Right hindlimb (tissue), 1 donor: ENCODE data around the gene TPCN1.

Experiments used
- DNase-seq: peaks from one replicate; pipeline ENCODE4 v3.0.0-alpha.2; 2018

Gene TPCN1

DNA sequence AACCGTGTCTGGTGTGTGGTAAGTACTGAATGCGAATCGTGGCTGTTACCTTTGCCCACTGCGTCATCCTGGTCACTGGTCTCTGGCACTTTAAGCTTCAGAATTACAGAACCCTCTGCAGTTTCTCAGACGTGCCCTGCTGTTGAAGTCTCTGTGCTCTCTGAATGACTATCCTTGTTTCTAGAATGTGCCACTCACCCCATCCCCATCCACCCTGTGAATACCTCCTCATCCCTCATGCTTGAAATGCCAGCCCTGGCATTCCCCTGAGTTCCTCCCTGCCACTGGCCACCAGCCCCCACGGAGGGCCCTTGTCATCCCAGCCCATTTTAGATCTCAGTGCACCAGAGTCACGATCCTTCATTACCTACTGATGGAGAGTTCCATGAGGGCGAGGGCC lies 21.3 kb downstream of the TPCN1 start:
- DNase-seq = no peak

DNA sequence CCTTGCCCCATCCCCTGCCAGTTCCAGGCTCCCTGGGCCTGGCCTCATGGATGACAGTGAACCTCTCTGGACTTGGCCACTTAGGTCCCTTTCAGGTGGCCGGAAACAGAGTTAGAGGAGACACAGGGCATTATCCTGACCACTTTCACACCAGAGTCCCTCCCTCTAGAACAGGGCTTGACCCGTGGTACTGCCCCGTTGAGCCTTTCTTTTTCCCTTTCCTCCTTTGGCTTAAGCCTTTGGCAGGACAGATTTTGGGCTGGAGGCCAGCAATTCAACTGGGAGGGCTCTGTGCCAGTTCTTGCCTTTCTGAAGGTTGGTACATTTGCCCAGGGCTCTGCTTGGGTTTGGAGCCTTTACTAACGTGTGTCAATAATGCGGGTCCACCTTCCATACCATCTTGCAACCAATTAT lies 22.8 kb downstream of the TPCN1 start:
- peak; percentile 74 for DNase-seq

DNA sequence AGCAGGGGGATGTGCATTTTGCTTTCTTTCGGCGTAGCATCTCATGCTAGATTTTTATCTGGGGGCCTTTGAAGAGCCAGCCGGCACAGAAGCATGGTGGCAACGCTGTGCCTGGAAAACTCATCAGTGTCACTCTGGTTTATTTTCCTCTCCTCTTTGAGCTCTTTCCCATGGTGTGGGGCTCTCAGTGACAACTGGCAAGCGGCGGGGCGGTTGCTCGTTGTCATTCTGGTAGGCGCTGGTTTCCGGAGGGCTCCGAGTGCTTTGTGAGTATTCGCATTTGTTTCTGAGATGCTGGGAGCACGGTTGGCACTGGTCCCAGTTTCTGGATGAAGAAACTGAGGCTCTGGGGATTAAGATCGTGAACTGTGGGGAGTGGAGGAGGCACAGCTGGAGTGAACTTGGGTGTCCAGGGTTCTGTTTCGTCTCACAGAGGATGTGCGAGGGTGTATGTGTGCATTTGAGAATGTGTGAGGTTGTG lies 23.3 kb downstream of the TPCN1 start:
- DNase-seq = no peak

DNA sequence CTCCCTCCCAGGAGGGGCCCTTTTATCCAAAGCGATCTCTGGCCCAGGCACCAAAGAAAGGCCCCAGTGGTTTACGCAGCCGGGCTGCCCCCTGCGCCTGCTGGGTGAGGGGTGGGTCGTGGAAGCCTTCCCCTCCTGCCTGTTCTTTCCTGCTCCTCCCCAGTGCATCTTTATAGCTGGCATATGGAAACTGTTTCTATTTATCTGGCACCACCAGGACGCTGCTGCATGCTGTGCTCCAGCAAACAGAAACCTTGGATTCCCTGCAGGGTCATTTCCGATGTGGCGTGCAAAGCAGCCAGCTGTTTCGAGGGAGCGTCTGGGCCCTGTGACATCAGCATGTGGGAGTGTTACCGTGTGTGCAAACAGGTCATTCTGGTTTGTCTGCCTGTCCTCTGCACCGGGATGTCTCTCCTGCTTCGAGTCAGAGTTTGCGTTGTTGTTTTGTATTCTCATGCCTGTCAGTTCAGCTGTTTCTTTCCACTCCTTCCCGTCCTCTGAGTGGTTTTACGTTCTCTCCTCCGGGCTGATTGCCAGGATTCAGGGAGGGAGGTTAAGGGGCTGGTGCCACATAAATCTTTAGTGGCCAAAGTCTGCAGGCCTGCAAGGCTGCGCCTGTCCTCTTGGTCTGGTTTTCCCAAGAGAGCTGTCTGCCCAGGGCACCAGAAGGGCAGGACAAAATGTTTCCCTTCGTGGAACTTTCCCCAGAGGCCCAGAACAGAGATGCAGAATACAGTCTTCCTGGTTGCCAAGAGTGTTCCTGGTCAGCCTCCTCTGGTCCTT lies 24.6 kb downstream of the TPCN1 start:
- DNase-seq = peak; percentile 88

DNA sequence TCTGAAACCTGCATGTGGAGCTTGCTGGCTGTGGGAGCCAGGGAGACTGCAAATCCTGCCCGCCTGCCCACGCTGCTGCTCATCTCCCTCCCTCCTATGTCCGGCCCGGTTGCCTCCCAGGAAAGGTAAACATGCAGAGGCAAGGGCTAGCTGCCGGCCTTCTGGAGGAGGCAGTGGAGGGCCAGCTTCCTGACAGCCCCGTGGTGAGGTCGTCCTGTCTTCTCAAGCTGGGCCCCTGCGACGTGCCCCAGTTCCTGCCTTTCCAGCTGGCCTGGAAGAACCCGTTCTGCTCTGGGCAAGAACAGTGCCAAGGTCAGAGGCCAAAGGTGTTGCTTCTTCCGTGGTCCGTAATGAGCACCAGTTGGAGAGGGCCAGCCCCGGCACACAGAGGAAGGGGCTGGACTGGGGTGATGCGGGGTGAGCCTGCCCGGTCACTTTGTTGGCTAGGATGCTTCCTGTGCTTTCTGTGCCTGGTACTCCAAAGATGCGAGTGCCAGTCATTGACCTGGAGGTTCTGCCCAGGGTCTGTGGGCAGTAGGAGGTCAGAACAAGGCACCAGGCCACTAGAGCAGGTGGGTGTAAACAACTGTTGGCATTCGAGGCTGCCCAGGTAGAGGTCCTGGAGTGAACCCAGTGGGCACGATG lies 25.3 kb downstream of the TPCN1 start:
- no peak for DNase-seq

DNA sequence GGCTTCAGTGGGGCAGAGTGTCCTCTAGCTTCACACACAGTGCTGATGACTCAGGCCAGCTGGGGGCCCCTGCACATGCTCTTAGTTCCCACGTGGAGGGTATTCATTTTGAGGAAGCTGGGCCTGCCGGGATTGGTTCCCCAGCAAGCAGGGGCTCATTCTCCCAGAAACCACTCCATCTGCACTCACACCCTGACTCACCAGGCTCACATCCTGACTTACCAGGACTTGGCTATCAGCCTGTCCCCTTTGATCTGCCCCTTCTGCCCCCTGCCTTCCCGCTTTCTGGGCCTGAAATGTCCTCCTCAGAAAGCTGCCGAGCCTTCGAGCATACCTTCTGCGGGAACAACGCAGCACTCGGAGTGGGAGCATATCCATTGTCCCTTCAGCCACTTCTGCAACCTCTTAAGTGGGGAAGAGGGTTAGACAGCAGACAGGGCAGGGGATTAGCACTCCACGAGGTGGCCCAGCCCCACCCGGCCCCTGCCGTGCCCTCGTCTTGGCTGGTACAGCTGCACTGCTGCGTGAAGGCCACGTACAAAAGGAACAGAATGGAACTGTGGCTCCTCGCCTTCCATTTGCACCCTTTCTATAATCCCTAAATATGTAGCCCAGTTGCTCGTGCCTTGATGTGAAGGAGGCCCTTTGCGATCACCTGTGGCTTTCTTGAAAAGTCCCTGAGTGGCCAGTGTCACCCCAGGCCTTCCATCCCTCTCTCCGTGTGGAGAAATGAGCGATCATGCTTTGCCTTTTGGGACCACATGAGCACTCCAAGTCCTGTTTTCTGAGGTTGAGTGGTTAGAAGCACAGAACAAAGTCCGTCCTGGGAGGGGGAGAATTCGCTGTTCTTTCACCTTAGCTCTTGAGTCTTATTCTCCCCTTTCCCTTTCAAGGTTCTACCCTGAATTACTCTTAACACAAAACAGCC lies 26.1 kb downstream of the TPCN1 start:
- DNase-seq = no peak

DNA sequence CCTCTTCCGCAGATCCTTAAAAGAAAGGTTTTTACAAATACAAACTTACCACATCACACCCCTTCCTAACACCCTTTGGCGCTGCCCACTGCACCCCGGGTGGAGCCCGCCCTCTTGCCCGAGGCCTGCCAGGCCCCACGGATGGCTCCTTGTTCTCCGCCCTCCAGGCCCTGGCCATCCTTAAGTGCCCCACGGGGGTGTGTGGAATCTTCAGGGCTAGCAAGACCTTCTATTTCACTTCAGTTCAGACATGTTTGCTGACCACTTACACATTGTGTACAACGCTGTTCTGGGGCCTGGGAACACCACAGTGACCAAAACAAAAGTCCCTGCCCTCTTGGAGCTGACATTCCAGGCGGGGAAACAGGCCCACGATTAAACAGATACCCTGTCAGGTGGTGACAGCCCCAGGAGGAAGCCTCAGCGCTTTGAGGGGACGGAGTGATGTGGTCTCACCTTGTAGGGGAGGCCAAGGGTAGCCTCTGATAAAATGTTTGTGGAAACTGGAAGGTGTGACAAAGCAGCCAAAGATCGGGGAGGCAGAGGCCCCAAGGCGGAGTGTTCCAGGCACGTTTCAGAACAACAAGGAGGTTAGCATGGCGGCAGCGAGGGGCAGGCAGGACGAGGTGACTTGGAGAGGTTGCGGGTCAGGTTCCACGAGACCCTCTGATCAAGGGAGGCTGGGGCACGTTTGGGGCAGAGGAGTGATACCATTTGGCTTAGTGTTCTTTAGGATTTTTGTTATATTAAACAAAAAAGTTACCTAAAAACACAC lies 27.0 kb downstream of the TPCN1 start:
- DNase-seq = no peak

DNA sequence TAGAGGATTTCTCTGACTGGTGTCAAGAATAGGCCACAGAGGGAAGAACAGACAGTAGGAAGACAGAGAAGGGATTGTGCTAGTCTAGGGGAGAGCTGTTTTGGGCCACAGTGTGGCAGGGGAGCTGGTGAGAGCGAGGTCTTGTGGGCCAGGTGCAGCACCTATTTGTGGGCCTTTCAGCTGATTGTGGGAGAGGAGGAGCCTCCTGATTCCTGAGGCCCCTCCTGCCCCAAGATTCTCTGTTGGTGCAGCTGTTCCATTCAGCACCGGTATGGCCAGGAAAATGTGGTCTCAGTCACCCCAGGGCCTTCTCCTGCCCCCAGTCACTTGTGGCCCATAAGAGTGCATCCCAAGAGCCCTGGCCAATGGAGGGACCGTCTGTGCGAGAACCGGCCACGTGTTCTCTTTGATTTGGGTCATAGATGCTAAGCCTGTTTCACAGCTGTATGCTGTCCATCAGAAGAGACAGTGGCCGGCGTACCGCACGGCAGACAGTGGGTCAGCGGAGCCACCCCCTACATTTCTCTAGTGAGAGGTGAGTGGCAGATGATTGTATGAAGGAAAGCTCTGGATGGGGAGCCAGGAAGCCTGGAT lies 27.7 kb downstream of the TPCN1 start:
- DNase-seq = no peak

DNA sequence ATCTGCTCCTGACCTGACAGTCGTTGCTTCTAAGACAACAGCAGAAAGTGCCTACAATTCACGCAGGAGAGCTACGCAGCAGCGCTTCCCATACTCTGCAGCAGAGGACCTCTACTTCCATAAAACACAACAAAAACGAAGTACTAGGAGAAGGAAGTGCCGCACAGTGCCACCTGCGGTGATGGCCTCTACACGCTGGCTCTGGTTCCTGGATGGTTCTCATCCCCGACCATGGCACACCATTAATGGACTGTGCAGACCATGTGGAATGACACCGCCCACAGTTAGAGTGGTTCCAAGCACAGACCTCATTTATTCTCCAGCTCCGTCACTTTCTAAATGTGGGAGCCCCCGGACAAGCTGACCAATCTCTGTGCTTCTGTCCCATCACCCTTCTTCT lies 28.3 kb downstream of the TPCN1 start:
- DNase-seq = no peak

DNA sequence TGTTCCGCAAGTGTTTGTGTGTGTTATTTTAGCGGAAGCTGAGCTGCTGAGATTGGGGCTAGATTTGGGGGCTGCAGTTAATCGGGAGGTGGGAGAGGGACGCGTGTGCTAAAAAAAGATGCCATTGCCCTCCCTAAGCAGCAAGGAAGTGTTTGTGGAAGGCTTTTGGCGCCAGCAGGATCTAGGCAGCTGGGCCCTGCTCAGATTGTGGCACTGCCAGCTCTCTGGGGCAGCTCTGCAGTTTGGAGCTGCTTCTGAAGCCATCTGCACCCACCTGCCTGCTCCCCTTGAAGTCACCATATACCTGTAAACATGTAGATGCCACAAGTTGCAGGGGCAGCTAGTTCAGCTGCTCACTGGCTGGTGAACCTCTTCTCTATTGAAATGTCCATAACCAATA lies 28.8 kb downstream of the TPCN1 start:
- no peak for DNase-seq

DNA sequence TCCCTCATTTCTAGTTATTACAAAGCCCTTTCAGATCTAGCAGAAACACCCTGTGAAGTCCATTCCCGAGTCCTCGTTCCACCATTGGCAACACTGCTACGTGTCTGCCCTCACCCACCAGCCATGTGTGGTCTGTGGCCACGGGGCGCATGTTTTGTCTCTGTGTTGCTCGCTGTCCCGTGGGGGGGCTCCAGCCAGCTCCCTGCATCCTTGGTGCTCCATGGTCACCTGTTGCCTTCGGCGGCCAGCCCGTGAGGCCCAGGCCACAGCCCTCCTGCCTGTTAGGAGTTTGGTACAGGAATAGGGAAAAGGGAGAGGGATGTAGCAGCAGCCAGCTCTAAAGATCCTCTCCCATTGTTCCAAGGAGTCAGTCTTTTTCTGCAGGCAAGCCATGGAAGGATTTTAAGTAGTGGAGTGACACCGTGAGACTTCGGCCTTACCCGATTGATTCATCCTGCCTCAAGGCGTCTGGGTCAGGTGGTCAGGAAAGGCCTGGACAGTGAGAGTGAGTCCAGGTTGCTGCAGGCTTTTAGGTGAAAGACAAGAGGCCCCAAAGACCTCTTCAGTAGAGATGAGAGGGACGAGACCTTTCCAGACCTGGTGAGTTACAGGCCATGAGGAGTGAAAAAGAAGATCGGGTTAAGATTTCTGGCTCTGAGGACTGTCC lies 30.3 kb downstream of the TPCN1 start:
- no peak for DNase-seq

DNA sequence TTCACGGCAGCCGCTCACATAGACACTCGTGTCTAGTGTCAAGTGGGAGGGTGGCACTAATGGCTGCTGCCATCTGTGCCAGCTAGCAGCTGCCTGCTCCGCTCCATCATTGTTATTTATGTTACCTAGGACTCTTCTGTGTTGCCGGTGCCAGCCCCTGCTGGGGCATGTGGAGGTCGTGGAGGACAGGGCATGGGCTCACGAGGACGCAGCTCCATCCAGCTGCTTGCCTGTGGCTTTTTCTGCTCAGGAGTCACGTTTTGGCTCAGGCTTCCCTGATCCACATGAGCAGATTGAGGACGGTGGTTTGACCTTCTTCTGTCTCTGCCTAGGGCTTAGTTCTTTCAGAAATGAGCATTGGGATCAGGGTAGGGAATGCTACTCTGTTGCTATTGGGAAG lies 31.2 kb downstream of the TPCN1 start:
- DNase-seq = no peak

DNA sequence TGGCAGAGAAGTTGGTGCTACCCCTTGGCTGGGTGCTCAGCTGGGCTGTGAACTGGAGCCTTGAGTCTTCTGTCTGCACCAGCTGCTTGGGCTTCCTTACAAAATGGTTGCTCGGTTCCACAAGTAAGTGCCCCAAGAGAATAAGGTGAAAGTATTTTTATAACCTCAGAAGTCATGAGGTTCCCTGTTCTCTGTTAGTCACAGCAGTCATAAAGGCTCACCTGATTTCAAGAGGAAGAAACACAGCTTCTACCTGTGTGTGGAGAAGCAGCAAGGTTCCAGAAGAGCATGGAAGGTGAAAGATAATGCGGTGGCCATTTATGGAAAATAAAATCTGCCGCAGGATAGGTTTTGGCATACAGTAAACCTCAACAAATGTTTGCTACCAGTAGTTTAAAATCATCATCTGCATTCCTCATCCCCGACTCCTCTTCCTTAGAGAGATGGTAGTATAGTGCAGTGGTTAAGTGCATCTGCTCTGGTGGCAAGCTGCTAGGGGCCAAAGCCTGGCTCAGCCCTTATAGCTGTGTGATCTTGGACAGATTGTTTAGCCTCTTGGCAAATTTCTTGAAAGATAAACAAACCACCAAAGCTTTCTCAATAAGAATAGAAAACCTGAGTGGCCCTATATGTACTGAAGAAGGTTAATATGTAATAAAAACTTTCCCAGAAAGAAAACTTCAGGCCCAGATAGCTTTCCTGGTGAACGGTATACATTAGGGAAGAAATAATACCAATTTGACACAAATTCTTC lies 32.4 kb downstream of the TPCN1 start:
- DNase-seq = no peak

DNA sequence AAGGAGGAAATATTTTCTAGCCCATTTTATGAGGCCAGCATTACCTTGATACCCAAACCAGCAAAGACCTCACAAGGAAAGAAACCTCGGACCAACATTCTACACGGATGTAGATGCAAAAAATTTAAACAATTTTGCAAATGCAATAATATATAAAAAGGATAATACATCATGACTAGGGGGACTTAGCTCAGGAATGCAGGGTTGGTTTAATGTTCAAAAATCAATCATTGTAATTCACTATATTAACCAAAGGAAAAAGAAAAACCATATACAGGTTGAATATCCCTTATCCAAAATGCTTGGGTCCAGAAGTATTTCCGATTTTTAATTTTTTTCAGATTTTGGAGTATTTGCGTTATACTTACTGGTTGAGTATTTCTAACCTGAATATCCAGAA lies 33.0 kb downstream of the TPCN1 start:
- no peak for DNase-seq

DNA sequence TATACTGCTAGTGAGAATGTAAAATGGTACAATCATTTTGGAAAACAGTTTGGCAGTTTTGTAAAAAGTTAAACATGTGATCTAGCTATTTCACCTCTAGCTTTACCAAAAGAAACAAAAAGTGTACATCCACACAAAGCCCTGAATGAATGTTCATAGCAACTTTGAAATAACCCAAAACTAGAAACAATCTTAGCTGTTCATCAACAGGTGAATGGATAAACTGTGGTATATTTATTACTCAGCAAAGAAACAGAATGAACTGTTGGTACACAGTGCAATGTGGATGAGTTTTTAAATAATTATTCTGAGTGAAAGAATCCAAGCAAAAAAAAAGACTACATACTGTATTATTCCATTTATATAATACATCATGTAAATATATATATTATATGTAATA lies 36.3 kb downstream of the TPCN1 start:
- no peak for DNase-seq

DNA sequence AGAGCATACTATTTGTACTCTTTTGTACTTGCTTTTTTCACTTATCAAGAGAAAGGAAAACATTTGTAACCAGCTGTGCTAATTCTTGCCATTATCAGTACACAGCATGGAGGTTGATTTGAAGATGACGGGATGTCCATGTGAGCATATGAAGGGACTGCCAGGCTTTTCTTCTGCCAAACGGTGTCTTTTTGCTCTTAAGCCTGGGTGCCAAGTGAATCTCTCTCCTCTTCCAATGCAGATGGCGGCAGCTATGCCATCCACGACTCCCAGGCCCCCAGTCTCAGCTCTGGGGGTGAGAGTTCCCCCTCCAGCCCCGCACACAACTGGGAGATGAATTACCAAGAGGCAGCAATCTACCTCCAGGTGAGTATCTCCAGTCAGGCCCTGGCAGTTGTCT lies 38.9 kb downstream of the TPCN1 start:
- no peak for DNase-seq

DNA sequence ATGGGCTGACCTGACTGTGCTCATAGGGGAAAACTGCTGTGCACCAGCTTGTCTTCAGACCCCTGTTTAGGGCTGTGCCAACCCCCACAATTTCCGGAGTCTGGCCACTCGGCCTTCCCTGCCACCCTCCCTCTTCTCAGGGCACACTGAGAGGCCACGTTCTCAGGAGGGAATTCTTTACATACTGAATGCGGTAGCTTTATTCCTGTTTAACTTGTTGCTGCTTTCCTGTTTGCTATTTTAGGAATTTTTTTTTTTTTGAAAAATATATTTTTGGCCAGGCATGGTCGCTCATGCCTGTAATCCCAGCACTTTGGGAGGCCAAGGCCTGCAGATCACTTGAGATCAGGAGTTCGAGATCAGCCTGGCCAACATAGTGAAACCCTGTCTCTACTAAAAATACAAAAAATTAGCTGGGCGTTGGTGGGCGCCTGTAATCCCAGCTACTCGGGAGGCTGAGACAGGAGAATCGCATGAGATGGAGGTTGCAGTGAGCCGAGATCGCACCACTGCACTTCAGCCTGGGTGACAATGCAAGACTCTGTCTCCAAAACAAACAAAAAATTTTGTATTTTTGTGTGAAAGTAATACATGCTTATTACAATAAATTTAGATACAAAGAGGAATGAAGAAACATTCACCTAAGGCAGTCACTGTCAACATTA lies 39.5 kb downstream of the TPCN1 start:
- DNase-seq = no peak

DNA sequence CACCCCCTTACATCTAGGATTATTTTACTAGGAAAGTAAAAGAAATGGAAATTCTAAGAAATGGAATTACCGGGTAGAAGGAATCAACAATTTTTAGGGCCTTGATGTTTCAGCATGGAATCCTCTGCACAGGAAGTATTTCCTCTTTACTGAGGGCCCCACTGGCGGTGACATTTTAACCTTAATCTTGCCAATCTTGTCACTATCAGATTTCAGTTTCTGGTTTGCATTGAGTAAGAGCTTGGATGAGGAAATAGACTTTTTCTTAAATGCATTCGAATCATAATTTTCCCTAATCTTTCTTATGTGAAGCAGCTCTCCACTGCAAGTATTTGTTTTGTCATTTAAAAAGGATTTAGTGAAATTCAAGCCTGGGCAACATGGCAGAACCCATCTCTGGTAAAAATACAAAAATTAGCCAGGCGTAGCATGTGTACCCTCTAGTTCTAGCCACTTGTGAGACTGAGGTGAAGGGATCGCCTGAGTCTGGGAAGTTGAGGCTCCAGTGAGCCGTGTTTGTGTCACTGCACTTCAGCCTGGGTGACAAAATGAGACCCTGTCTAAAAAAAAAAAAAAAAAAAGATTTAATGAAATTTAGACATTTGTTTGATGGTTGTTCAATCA lies 40.7 kb downstream of the TPCN1 start:
- DNase-seq = no peak

DNA sequence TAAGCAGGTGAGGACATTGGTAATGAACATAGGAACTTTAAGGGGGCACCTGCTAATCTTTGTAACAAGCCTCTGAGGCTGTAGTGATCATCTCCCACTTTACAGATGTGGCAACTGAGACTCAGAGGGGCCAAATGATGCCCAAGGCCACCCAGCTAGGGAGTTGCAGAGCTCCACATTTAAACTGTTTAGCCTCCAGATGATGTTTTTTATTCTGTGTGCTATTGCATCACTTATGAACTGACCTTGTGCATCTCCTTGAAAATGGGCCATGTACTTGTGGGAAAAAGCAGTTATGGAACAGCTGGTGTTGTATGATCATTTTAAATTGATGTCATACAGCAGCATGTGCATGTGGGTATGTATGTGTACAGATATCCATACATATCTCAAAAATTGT lies 41.4 kb downstream of the TPCN1 start:
- DNase-seq = no peak

DNA sequence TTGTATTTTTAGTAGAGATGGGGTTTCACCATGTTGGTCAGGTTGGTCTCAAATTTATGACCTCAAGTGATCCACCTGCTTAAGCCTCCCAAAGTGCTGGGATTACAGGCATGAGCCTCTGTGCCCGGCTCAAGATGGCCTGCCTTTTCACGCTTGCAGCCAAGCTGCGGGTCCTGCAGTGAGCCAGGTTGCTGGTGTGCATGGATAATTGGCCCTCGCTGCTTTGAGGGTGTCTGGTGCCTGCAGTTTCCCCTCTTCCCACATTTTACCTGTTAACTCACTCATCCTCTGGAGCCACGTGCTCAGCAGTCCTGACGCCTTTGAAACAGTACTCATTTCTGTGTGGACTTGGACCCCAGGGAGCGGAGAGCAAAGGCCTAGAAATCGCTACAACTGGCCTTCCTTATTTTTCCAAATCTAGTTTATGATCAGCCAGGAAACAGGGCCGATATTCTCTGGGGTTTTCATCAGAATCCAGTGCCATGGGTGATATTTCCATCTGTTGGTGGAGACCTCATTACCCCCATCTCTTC lies 42.2 kb downstream of the TPCN1 start:
- no peak for DNase-seq
